DOHH2 (cell line): ENCODE results near the gene IFI27L2.

Experiments used
- CTCF ChIP-seq: fragments of 200-600 bp; sonication (generic); IDR thresholded peaks from one replicate; pipeline ENCODE4 v1.5.1; 2014; ENCODE audit warnings: antibody characterized with exemption, mild to moderate bottlenecking, low read depth, low read length; ENCODE audit not compliant: poor library complexity, severe bottlenecking
- EZH2phosphoT487 ChIP-seq: fragments of 200-600 bp; sonication (generic); IDR thresholded peaks from 2 replicates; pipeline ENCODE4 v1.6.1; 2017; ENCODE audit warnings: borderline replicate concordance, mild to moderate bottlenecking, antibody characterized with exemption, low read length, moderate library complexity, mixed read lengths

DNA sequence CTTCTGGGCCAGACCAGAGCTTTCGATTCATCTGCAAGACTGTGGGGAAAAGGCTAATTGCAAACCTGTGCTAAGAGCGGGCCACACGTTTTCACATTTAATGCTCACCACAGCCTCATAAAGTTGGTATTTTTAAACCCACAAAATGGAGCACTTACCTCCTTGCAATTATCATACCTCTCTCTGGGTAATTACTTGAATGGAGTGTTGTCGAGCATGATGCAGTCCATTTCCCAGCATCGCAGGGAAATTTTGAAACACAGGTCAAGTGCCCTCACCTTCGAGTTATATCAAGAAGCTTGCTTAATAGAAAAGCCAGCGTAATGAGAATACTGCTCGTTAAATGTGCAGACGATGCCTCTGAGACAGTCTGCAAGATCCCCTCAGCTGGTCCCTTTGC, 8.8 kb upstream of the IFI27L2 start:
- TF ChIP-seq CTCF = no peak
- TF ChIP-seq EZH2phosphoT487 = no peak
